T-helper 2 cell (primary cell): Measurements from ENCODE around the gene GMCL2.

Experiments used
- DNase-seq, 5 experiments: peaks; one replicate each; pipeline versions ENCODE4 v3.0.0 to v3.0.0-alpha.2; 2012 to 2022

Gene GMCL2

GRCh38 chr5:178136990-178137389 is 50.2 kb downstream of the GMCL2 start:
- DNase-seq: no peak
